GM21526 (cell line): ENCODE results near the gene SND1.

Experiments
- ATAC-seq: cut with Tn5 transposase; IDR thresholded peaks from one replicate; pipeline ENCODE4 v1.9.1; 2021; ENCODE audit warnings: moderate library complexity; ENCODE audit not compliant: unreplicated experiment, low FRiP score

SND1 gene

DNA sequence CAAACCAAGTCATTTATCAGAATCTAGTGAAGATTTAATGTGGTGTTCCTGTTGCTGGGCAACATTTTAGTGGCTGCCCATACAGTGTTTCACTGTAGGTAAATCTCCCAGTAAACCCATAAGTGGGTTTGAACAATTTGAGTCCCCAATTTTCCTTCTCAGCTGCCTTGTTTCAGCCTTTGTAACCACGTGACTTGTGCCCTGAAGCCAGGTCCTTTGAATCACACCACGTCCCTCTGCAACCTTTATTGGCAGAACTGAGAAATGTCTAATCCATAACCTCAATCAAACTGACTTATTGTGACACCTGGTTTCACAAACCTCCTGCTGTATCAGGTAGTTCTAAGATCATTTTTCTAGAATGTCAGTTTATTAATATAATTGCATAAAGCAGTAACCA lies 30.1 kb downstream of the SND1 start:
- ATAC-seq = no peak

DNA sequence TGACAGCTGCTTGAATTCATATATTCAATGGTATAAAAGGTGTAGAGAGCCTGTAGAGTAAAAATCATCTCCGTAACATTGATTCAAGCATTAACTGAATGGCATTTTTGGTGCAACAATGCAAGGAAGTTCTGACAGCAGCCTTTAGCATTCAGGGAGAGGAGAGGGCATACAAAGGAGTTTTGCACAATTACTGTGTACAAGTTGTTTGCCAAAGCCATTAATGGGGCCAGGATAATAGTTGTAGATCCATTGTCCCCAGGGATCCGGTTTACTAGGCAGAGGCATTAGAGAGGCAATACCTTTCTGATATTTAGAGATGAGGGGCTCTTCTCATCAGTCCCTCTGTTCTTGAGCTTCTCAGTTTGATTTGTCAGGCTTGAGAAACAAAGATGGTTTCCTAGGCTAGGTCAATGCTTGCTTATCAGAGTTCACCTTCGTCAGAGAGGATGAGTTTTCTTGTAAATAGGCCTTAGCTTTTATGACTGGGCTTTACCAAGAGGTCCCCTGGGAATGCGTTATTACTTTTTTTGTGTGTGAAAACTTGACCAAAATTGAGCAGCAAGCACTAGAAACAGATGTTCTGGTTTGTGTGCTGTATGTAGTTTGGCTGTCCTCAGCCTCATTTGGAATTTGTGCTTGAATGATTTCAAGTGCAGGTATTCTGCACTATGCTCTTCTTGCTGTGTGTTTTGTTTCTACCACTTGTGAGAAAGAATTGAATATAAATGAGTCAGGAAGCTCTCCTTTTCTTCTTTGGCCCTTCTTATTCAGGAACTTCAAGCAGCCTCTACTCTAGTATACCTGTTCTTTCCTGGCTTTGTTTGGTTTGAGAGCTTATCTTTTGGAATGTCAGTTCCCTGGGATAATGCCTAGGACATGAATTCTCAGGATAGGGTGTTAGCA lies 32.0 kb downstream of the SND1 start:
- peak; percentile 47 for ATAC-seq

DNA sequence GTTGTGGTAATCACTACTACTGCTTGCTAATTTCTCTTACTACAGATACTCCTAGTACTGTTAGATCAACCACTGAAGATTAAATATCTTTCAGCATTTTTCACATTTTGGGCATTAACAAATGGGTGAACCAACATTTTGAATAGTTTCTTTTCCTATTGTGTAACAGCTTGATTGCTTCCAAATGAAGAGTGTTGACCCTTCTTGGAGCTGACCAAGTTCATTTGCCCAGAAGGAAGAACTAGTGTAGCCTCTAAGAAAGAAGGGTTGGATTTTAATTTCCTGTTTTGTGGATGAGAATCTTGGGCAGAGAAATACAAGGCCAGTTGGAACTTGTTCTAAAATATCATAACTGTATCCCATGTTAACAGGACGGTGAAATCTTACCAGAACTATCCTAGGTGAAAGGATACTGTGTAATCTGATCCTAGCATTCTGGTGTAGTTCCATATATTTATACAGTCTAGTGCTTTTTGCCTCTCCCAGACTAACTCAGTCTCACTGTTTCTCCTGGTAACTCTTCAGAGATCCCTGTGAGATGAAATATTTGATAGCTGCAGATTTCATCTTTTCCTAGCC lies 37.3 kb downstream of the SND1 start:
- ATAC-seq = no peak

DNA sequence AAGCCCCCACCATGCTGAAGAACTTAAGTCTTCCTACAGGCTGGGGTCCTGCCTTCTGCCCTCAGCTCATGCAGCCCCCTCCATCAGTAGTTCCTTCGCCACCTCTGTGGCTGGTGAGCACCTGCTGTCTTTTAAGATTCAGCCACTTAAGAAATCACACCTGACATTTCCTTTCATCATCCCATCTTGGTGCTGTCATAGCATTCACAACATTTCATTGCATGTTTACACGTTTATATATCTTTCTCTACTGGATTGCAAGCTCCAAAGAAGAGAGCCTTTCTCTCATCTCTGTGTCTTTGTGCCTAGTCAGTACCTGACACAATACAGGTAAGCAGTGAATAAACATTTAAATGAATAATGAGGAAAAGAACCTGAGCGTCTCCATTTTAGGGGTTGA lies 38.3 kb downstream of the SND1 start:
- ATAC-seq = no peak

DNA sequence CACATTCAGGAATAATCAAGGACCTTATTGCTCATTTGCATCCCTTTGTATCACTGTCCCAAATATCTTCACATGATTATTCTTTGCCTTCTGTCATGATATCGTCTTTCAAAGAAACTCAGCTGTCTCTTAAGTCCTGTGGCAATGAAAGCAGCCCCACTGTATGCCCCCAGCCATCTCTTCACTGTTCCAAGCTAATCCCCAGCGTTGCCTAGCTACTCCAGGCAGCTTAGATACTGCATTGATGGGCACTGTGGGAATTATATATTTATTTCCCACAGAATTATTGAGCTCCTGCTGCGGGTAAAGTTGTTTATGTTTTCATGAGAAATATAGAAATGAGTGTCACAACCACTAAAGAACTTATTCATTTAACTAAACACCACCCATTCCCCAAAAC lies 38.8 kb downstream of the SND1 start:
- ATAC-seq = no peak

DNA sequence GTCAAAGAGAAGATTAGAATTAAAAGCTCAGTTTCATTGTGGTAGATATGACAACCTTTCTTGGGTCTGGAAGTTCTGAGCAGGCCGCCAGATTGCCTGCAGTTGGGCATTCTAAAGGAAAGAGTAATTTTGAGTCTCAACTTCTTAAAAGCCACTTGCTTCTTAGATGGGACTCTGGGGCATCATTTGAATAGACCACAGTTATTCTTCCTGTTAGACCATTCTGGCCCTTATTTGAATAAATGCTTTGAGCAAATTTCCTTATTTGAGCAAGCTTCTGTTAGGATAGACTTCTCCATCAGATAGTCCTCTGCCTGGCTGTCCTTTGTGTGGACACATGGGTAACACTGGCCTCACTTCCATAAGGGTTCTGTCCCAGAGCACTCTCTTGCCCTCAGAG lies 40.2 kb downstream of the SND1 start:
- ATAC-seq = no peak

DNA sequence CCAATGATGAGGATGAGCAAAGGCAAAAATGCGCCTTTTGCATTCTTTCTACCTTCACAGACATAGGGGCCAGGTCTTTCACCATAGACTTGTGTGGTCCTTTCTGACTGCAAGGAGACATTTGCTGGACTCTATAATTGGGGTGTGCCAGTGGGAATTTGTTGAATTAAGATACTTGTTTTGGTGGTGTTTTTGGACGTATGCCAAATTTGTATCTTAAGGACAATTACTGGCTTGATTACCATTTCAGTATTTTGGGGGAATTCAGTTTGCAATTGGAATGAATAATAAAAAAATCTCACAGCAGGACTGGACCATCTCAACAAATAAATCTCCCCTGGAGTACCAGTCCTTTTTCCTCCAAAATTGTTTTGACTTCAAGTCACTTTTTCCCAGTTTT lies 47.9 kb downstream of the SND1 start:
- no peak for ATAC-seq

DNA sequence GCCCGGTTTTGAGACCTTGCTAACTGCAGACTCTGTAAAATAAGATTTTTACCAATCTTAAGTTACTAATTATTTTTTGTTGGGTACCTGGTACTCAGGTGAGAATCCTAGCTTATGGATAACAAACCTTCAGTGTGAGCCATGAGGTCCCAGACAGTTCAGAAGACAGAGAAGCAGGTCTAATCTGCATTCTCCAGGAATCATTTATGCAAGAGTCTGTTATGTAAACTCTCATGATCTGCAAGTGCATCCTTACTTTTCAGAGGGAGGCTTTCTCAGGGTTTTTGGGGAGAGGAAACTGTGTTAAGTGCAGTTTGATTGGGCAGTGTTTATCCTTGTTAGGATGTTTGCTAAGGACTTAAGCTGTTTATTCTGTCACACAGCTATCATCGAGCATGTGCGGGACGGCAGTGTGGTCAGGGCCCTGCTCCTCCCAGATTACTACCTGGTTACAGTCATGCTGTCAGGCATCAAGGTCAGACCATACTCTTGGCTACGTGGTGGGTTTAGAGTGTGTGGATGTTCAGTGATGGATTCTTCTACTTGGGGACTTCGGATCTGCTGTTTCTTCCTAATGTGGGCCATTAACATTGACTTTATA lies 50.2 kb downstream of the SND1 start:
- no peak for ATAC-seq

DNA sequence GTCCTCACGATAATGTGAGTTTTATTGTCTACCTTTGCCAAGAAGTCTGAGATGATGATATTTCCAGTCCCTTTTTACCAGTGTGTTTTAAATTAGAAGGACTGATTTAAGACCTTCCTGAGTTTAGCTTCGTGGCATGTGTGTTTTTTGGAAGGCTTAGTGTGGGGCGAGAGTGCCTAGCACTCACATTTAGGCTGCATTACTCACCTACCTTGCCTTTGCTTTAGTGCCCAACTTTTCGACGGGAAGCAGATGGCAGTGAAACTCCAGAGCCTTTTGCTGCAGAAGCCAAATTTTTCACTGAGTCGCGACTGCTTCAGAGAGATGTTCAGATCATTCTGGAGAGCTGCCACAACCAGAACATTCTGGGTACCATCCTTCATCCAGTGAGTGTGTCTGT lies 50.9 kb downstream of the SND1 start:
- ATAC-seq = no peak

DNA sequence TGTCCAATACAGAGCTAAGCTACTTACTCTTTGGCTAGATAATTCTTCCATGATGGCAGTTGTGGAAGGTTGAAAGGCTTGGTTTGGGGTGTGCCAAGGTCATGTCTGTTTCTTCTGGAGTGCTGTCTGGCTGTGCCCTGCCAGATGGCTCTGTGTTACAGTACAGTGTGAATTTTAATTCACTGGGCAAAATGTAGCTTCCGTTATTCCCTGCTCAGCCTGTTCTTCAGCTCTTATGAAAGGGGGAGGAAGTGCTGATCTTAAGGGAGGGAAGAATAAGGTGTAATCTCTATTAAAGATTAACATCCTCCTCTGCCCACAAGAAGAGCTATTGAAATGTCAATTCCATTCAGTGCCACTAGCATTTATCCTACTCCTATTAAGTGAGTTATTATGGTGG lies 52.2 kb downstream of the SND1 start:
- ATAC-seq = no peak

DNA sequence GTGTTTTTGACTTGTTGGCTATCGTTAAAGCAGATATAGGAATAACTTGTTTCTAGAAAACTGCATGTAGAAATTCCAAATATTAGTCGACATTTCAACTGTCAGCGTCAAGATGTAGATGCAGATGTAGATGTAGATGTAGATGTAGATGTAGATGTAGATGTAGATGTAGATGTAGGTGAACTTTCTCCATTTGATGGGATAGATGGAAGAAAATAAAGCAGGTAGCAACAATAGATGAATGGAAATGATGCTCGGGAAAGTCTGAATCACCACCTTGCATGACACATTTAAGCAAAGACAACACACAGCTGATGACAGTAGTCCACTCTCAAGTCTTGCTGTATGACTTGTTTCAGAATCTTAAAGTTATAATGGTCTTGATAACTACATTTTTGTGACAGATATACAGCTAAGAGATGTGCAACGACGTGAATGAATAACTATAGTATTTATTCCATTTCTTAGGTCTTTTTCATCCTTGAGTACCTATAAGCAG lies 53.5 kb downstream of the SND1 start:
- no peak for ATAC-seq

DNA sequence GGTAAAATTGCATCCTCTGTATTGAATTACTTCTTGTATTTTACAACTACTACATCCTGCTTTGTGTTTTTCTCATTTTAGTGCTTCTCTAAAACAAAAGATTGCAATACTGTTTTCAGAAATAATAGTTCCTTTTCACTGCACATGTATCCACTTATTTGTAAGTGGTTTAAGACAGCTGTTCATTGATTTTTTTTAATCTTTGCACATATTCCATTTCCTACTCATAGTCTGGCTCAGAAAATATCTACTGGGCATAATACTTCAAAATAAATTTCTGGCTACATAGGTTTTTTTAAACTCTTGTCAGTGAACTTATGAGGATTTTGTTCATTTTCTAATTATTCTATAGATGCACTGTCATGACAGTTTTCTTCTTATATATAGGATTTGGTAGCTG lies 54.8 kb downstream of the SND1 start:
- ATAC-seq = no peak

DNA sequence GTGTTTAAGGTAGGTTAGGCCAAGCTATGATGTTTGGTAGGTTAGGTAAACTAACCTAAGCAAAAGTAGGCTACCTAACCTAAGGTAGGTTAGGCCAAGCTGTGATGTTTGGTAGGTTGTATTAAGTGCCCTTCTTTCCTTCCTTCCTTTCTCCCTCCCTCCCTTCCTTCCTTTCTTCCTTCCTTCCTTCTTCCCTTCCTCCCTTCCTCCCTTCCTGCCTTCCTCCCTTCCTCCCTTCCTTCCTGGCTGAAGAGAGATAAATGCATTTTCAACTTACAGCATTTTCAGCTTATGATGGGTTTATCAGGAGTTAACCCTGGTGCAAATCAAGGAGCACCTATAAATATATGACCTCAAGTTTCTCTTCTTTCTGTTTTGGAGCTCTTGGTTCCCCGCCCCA lies 56.2 kb downstream of the SND1 start:
- ATAC-seq = no peak

DNA sequence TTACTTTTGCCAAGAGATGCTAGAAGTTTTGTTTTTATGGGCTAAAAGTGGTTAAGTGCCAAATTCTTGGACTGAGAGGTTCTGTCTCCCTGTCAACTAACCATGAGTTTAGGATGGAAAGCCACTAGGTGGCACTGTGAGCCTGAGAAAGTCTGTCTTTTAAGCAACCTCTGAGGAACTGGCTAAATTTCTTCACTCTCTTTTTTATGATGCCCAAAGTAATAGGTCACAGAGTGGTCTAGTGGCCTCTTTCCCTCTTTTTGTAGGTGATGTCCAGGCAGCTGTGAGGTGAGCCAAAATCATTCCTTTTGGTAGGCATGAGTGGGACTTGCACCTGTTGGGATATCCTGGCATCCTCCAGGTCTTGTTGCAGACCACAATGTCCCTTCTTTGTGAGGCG lies 56.8 kb downstream of the SND1 start:
- ATAC-seq = no peak

DNA sequence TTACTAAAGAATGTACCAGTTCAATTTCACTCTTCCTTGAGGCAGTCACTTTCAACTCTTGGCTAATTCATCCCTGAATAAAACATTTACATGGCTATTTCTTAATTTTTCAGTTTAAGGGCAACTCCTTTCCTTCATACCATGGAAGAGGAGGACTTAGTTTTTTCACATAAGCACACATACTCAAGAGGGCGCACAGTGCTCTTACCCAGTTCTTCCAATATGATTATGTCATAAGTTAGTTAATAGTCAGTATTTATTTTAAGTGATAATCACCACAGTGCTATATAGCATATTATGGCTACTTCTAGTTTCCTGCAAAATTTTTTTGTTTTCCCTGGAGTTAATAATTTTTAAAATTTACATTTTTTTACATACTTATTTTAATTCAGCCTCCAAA lies 58.6 kb downstream of the SND1 start:
- no peak for ATAC-seq

DNA sequence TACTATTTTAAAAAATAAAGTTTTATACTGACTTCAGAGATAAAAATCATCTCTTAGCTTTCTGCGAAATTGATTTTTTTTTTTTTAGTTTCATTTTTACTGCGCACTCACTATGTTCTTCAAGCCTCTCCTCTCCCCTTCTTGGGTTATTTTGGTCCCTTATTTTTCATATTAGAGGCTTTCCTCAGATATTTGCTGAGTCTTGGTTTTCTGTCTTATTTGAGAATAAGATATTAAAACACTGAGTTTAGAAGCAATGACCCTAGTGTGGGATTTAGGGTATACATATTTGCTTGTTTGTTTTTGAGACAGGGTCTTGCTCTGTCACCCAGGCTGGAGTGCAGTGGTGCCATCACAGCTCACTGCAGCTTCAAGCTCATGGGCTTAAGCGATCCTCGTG lies 59.9 kb downstream of the SND1 start:
- no peak for ATAC-seq

DNA sequence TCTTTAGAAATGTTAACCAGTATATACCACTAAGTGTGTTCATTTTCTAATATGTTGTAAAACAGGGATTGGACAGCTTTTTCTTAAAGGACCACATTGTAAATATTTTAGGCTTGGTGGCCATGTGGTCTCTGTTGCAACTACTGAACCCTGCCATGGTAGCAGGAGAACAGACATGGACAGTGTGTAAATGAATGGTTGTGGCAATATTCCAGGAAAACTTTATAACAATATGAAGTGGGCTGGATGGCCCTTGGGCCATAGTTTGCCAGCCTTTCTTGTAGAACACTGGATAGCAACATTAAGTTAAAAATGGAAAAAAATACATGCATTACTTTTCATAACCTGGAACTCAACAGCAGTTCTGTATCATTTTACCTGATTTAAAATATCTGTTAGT lies 61.0 kb downstream of the SND1 start:
- no peak for ATAC-seq

DNA sequence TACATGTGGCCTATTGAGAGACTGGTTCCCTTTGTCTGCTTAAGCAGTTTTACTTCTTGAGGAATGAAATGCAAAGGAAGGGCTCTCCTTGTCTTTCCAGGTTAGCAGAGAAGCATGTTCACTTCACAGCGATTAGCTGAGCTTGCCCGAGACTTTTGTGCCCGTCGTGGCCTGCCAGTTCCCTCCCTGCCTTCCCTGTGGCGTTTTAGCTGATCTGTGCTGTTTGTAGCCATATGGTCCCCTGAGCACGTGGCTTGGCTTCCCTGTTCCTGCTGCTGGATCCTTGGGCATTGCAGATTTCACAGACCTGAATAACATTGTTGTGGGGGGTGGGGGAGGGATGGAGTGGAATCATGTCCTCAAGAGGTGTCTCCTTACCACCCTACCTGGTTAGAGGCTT lies 61.8 kb downstream of the SND1 start:
- ATAC-seq = no peak

DNA sequence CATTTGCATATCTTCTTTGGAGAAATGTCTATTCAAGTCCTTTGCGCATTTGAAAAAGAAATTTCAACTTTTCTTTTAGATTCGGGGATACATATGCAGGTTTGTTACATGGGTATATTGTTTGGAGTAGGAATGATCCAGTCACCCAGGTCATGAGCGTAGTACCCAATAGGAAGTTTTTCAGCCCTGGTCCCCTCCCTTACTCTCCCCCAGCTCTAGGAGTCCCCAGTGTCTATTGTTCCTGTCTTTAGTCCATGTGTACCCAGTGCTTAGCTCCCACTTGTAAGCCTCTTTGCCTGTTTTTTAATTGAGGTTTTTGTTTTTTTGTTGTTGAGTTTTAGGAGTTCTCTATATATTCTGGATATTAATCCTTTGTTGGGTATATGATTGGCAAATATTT lies 63.3 kb downstream of the SND1 start:
- no peak for ATAC-seq

DNA sequence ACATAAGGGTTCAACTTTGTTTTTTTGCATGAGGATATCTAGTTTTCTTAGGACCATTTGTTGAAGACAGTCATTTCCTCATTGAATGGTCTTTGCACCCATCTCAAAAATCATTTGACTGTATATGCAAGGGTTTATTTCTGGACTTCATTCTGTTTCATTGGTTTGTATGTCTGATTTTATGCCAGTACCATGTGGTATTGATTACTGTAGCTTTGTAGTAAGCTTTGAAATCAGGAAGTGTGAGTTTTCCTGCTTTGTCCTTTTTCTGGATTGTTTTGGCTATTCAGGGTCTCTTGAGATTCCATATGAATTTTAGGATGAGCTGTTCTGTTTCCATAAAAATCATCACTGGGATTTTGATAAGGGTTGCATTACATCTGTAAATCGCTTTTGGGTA lies 63.9 kb downstream of the SND1 start:
- ATAC-seq = no peak

DNA sequence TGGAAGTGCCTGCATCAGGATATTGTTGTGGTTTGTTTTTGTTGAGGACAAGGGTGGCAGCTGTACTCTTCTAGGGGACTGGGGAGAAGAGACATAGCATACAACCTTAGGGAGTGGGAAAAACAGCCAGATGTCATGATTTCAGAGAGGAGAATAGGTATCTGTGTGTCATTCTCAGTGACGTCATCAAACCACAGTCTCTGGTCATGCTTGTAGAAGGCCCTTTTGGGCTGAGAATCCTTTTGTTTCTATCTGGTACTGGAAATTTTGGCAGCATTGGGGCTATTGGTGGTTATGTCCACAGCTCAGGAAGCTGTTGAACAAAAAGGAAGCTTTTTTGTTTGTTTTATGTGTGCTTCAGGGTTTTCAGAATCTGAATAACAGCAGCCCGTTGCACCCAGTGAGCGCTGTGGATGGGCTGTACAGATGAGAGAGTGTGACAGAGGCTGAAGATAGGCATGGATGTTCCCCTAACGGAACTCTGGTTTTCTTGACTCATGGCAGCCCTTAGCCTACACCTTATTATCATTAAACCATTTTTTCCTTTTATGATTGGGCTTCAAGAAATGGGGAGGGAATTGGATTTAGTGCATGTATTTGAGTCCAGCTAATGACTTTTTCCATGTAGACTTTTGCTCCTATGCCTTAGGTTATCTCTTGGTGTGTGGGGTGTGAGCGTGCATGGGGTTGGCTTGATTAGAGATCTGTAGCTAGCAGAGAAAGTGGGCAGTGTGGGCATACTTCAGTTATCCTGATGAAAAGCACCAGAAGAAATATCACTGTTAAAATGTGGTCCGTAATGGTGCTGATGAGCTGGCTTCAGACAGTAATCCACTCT lies 65.7 kb downstream of the SND1 start:
- ATAC-seq = no peak
